Left lung (tissue), 10 donors: ENCODE results near the gene RAD1. TPM values are rescaled to one million over a fixed set of nuclear protein-coding genes. Genes with fewer than 3 reads are reported as not detected.

Experiments used
- ATAC-seq: fragments of 200-7000 bp; cut with Tn5 transposase; one replicate; pipeline ENCODE4 v1.9.1; 2020; ENCODE audit warnings: moderate library complexity
- DNase-seq, 4 donors: peaks; one replicate each; pipeline ENCODE4 v3.0.0-alpha.2; 2013 to 2020
- H3K27ac ChIP-seq, 2 donors: fragments of 200-600 bp; sonication (generic) in 1 of 2; one replicate each; pipeline versions ENCODE4 v1.5.0 to v1.8.0; 2020 to 2021
- H3K27me3 ChIP-seq, 2 donors: fragments of 200-600 bp; sonication (generic) in 1 of 2; one replicate each; pipeline versions ENCODE4 v1.5.0 to v1.8.0; 2020 to 2021
- H3K36me3 ChIP-seq, 2 donors: fragments of 200-600 bp; sonication (generic) in 1 of 2; one replicate each; pipeline versions ENCODE4 v1.5.0 to v1.8.0; 2020 to 2021
- H3K4me1 ChIP-seq, 2 donors: fragments of 200-600 bp; one replicate each; pipeline ENCODE4 v1.8.0; 2021
- H3K4me3 ChIP-seq, 2 donors: fragments of 200-600 bp; sonication (generic) in 1 of 2; one replicate each; pipeline versions ENCODE4 v1.5.0 to v1.8.0; 2020 to 2021; ENCODE audit warnings: mild to moderate bottlenecking in 1 of 2
- H3K9me3 ChIP-seq, 2 donors: fragments of 200-600 bp; sonication (generic) in 1 of 2; one replicate each; pipeline versions ENCODE4 v1.5.0 to v1.8.0; 2020 to 2021
- intact Hi-C, 2 donors: fragments of 100-400 bp; cut with DNase I; formaldehyde crosslinking; loops; one replicate each; pipeline versions ENCODE4 v1.11.2 to v1.14.2; 2022
- polyA plus RNA-seq, 6 donors: library from polyadenylated mRNA; unstranded; fragments of 120-200 nt; gene quantifications; one replicate each; pipeline ENCODE4 v1.2.1, GENCODE V29; 2013; ENCODE audit not compliant: insufficient read length in 6 of 6
- total RNA-seq, 2 donors: library from RNA; stranded (reverse); fragmentation: NEBNext Ultra II Directional; extraction: Animal tissue kit (Norgen Biotek cat#: 25700); gene quantifications; one replicate each; pipeline ENCODE4 v1.2.1, GENCODE V29; 2021
- TF ChIP-seq, protein P1 (sequence below), 2 donors: fragments of 200-600 bp; sonication (generic) in 1 of 2; IDR thresholded peaks; one replicate each; pipeline versions ENCODE4 v1.5.0 to v1.8.0; 2021; ENCODE audit warnings: antibody characterized with exemption in 2 of 2
- donor health status: DM: no; HTN: yes; CAD: no.
- donor health status: DM: no; HTN: no; CAD: no.

Gene RAD1
- total and polyA plus RNA-seq, 8 donors: 22.6 to 39.9 (median 37.9) TPM

DNA sequence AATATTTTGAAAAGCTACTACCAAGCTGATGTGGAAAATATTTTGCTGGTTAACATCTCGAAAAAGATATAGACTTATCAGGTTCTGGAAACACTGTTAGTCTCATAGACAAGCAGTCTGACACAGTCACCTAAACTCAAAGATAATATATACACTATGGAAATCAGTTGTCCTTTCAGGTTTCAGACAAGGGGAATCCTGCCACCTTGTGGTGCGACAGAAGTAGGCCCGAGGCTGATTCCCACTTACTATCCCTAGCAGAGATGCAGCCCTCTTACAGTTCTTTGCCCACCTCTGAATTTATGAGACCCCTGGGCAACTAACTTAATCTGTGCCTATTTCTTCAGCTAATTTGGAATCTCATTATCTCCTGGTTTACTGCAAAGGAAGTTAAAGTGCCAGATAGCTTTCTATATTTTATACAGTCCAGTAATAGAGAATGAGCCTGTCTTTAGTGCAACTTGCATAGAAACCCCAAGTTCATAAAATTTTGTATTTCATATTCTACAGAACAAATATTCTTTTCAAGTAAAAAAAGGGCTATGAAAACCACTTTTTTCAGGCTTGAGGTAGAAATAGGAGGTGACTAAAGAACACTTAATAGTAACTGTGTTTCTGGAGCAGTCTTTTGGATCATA lies 16.9 kb downstream of the RAD1 start:
- Histone ChIP-seq H3K4me1 (no peaks in the 10 kb centered on the region), H3K27ac (no peak overlapping the region), H3K36me3 (no peaks in the 10 kb centered on the region), H3K27me3 (no peaks in the 10 kb centered on the region), H3K9me3 (no peaks in the 10 kb centered on the region), H3K4me3 (no peak overlapping the region)
- intact Hi-C loops: loop anchor here in 1 of 2 donors (5.0 to 10.0 kb wide), 2 partner anchors 374 to 416 kb away; no protein-coding TSS in a partner anchor
- peak; percentile 98 for ATAC-seq
- peak in 3 of 4 donors; percentile 46 to 84 (median 61) for DNase-seq
- TF ChIP-seq, protein P1, sequence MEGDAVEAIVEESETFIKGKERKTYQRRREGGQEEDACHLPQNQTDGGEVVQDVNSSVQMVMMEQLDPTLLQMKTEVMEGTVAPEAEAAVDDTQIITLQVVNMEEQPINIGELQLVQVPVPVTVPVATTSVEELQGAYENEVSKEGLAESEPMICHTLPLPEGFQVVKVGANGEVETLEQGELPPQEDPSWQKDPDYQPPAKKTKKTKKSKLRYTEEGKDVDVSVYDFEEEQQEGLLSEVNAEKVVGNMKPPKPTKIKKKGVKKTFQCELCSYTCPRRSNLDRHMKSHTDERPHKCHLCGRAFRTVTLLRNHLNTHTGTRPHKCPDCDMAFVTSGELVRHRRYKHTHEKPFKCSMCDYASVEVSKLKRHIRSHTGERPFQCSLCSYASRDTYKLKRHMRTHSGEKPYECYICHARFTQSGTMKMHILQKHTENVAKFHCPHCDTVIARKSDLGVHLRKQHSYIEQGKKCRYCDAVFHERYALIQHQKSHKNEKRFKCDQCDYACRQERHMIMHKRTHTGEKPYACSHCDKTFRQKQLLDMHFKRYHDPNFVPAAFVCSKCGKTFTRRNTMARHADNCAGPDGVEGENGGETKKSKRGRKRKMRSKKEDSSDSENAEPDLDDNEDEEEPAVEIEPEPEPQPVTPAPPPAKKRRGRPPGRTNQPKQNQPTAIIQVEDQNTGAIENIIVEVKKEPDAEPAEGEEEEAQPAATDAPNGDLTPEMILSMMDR (IDR thresholded peaks at IDR 0.05): peak; percentile 80 to 88

DNA sequence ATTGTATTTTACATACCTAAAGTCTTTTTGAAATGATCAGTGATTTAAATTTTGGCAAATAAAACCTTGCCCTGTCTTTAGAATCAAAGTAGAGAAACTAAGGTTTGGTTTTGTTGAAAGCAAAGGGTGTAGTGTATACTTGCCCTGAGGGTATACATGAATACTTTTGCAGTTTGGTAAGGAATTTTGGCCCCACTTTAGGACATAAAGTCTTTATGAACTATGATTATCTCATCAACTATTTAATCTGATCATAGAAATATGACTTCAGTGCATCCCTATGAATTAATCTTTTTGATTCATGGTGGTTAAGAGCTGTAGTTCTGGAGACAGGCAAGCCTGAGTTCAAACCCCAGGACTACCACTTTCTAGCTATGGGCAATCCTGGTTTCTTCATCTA lies 17.7 kb downstream of the RAD1 start:
- no peaks in the 10 kb centered on the region for H3K36me3 ChIP-seq
- H3K27me3 ChIP-seq: no peaks in the 10 kb centered on the region
- DNase-seq (no peak), ATAC-seq (no peak)
- TF ChIP-seq, protein P1 (IDR thresholded peaks at IDR 0.05): no peak
- H3K27ac ChIP-seq: no peak overlapping the region
- no peaks in the 10 kb centered on the region for H3K9me3 ChIP-seq
- H3K4me3 ChIP-seq: no peak overlapping the region
- H3K4me1 ChIP-seq: no peaks in the 10 kb centered on the region
- intact Hi-C loops: loop anchor here in 1 of 2 donors (5.0 to 10.0 kb wide), 2 partner anchors 373 to 415 kb away; no protein-coding TSS in a partner anchor

DNA sequence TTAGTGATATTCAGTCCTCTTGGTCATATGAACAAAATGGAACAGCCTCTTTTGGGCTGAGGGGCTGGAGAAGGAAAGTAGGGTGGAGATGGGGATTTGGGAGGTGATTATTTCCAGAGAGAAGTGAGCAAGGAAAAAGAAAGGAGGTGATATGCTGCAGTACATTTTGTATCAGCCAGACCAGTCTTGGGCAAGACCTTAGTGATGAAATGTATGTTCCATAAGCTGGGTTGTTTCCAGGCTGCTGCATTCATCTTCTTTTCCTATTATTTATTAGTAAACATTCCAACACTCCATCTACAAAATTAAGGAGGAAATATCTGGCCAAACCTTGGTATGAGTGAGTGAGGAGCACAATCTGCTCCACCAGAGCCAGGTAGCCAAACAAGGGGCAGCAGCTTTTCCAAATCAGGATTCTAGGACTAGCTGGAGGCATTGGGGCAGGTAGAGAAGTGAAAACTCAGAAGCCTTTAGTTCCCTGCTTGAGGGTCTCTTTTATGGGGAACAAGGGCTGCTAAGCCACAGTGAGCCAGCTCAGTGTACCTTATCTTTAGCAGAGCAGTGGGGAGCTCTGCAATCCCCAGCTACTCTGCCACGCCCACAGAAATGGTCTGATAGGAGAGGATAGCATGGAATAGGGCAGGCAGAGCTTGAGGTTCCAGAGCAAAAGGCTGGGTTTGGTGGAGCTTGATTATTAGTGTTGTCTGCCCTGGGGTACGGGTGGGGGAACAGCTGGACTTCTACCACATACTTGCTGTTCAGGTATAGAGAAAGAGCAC lies 19.5 kb downstream of the RAD1 start:
- DNase-seq: no peak
- Histone ChIP-seq H3K9me3 (no peaks in the 10 kb centered on the region), H3K27ac (no peak overlapping the region), H3K36me3 (no peaks in the 10 kb centered on the region), H3K4me3 (no peak overlapping the region), H3K4me1 (no peaks in the 10 kb centered on the region), H3K27me3 (no peaks in the 10 kb centered on the region)
- intact Hi-C loops: loop anchor here in 1 of 2 donors (5.0 to 10.0 kb wide), 2 partner anchors 371 to 414 kb away; no protein-coding TSS in a partner anchor
- TF ChIP-seq, protein P1 (IDR thresholded peaks at IDR 0.05): no peak
- ATAC-seq: no peak

DNA sequence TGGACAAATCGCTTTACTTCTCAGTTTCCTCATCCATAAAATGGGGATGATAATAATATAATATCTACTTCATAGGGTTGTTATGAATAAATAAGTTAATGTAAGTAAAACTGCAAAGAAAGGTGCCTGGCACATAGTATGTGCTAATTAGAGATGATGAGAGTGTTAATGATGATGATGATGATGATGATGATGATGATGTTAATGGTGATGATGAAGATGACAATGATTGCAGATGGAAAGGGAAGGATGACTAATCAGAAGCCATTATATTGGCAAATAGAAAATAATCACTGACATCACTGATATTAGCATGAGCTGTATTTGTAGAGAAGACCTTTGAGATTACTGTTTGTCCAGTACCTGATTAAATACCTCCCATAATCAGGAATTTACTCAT lies 20.6 kb downstream of the RAD1 start:
- Histone ChIP-seq H3K27ac (no peak overlapping the region), H3K9me3 (no peaks in the 10 kb centered on the region), H3K27me3 (no peaks in the 10 kb centered on the region), H3K4me1 (no peaks in the 10 kb centered on the region), H3K4me3 (no peak overlapping the region), H3K36me3 (no peaks in the 10 kb centered on the region)
- intact Hi-C loops: loop anchor here in 1 of 2 donors (5.0 to 10.0 kb wide), 2 partner anchors 370 to 412 kb away; no protein-coding TSS in a partner anchor
- no peak for DNase-seq
- no peak for ATAC-seq
- TF ChIP-seq, protein P1 (IDR thresholded peaks at IDR 0.05): no peak

DNA sequence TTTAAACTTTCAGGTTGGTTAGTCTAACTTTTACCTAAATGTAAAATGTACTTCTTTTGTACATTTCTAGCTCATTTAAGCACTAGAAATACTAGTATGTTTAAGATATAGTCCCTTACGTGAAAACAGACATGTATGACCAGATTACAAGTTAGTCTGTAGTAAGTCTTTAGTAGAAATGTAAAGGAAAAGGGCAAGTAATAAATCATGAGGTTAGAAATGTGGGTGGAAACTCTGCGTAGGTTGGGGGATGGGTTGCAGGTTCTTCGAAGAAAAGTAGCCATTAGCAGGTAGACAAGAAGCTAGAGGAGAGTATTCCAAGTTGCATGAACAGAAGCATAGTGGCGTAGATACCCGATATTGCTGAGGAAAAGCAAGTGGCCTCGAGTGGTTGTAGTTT lies 22.9 kb downstream of the RAD1 start:
- intact Hi-C loops: loop anchor here in 1 of 2 donors (10.0 kb wide), 1 partner anchor 368 kb away; no protein-coding TSS in a partner anchor
- DNase-seq: no peak
- Histone ChIP-seq H3K36me3 (no peaks in the 10 kb centered on the region), H3K4me1 (no peaks in the 10 kb centered on the region), H3K27ac (no peak overlapping the region), H3K9me3 (no peaks in the 10 kb centered on the region), H3K27me3 (no peaks in the 10 kb centered on the region), H3K4me3 (no peak overlapping the region)
- no peak for ATAC-seq
- TF ChIP-seq, protein P1 (IDR thresholded peaks at IDR 0.05): no peak
